K562 (cell line): Measurements from ENCODE around the gene BHLHE40. TPM values are rescaled to one million over a fixed set of nuclear protein-coding genes. Genes with fewer than 3 reads are reported as not detected.

Experiments used
- ATAC-seq: fragments of 200-7000 bp; cut with Tn5 transposase; 3 replicates; pipeline ENCODE4 v1.9.1; 2020; ENCODE audit warnings: moderate library complexity
- BruUV-seq: library from RNA; stranded (reverse); fragments of 400-500 nt; replicated peaks from 2 replicates; lab custom pipeline; 2021; lab: Mats Ljungman, UMichigan
- CTCF ChIA-PET: fragments of 300-600 bp; formaldehyde crosslinking; extraction: SDS; loops from one replicate; lab custom pipeline; 2021; ENCODE audit warnings: low intra/inter-chr PET ratio; lab: Yijun Ruan, JAX
- POLR2A ChIA-PET: fragments of 300-600, 350-650 bp; sonication (Branson Sonifier 250); formaldehyde crosslinking; extraction: SDS; loops from one replicate; lab custom pipeline; 2021; ENCODE audit warnings: antibody characterized with exemption, inconsistent platforms; lab: Yijun Ruan, JAX
- DNase-seq, 4 experiments: peaks; one replicate each; pipeline versions ENCODE4 v3.0.0 to v3.0.0-alpha.2; 2011 to 2018; ENCODE audit warnings: low spot score in 3 of 4, mixed read lengths in 3 of 4; ENCODE audit errors: extremely low read depth in 1 of 4
- FAIRE-seq: peaks from 2 replicates; lab custom pipeline; 2011; peaks lifted over from hg19 to GRCh38; lab: Jason Lieb, UNC
- H2AFZ ChIP-seq: 2 replicates; pipeline ENCODE4 v1.6.0; 2011; ENCODE audit warnings: low read depth, low read length, control low read depth, inconsistent platforms
- H3K27ac ChIP-seq: fragments of 200-600 bp; 3 replicates; pipeline ENCODE4 v1.8.0; 2011; ENCODE audit warnings: low read depth, mild to moderate bottlenecking, control low read depth, inconsistent platforms, low read length, moderate library complexity, mixed read lengths; ENCODE audit errors: extremely low read depth
- H3K27me3 ChIP-seq, 2 experiments: fragments of 300-600 bp in 1 of 2; 2 replicates in 1 of 2; 3 replicates in 1 of 2; pipeline versions ENCODE4 v1.6.0 to v1.8.0; 2011; ENCODE audit warnings: inconsistent platforms in 2 of 2, low read length in 2 of 2, mild to moderate bottlenecking in 1 of 2, mixed read lengths in 1 of 2, moderate library complexity in 1 of 2; ENCODE audit not compliant: control insufficient read depth in 2 of 2, insufficient read depth in 2 of 2
- H3K36me3 ChIP-seq: fragments of 300-600 bp; 3 replicates; pipeline ENCODE4 v1.8.0; 2011; ENCODE audit warnings: mild to moderate bottlenecking, low read length, inconsistent platforms; ENCODE audit not compliant: control insufficient read depth, insufficient read depth
- H3K4me1 ChIP-seq, 2 experiments: fragments of 200-600 bp in 1 of 2; replicated peaks in 1 of 2; 2 replicates in 1 of 2; 3 replicates in 1 of 2; pipeline versions ENCODE4 v1.5.1 to v1.8.0; 2011; ENCODE audit warnings: inconsistent platforms in 2 of 2, low read length in 2 of 2, mild to moderate bottlenecking in 1 of 2, mixed read lengths in 1 of 2, moderate library complexity in 1 of 2; ENCODE audit not compliant: control insufficient read depth in 2 of 2, insufficient read depth in 2 of 2
- H3K4me2 ChIP-seq: 2 replicates; pipeline ENCODE4 v1.6.1; 2011; ENCODE audit warnings: low read length, control low read depth, inconsistent platforms, mixed read lengths; ENCODE audit not compliant: insufficient read depth
- H3K4me3 ChIP-seq: fragments of 200-600 bp; sonication (generic), shearing (Covaris generic); 2 replicates; pipeline ENCODE4 v1.5.1; 2016; ENCODE audit warnings: control low read depth, inconsistent platforms
- H3K79me2 ChIP-seq: fragments of 200-600 bp; 3 replicates; pipeline ENCODE4 v1.8.0; 2011; ENCODE audit warnings: low read length, inconsistent platforms; ENCODE audit not compliant: control insufficient read depth, insufficient read depth
- H3K9ac ChIP-seq, 2 experiments: 2 replicates each; pipeline versions ENCODE4 v1.6.0 to v1.6.1; 2011; ENCODE audit warnings: low read depth in 2 of 2, low read length in 2 of 2, control low read depth in 1 of 2, inconsistent platforms in 1 of 2, mild to moderate bottlenecking in 1 of 2, mixed read lengths in 1 of 2; ENCODE audit not compliant: insufficient read depth in 1 of 2
- H3K9me1 ChIP-seq: one replicate; pipeline ENCODE4 v1.6.0; 2011; ENCODE audit warnings: inconsistent platforms, mild to moderate bottlenecking, low read length, moderate library complexity; ENCODE audit not compliant: control insufficient read depth, insufficient read depth
- H3K9me3 ChIP-seq: replicated peaks from 2 replicates; pipeline ENCODE4 v1.5.1; 2011; ENCODE audit warnings: low read depth, low read length, inconsistent platforms; ENCODE audit not compliant: control insufficient read depth, insufficient read depth
- H4K20me1 ChIP-seq: replicated peaks from 2 replicates; pipeline ENCODE4 v1.6.1; 2011; ENCODE audit warnings: low read length, inconsistent platforms, mixed read lengths; ENCODE audit not compliant: control insufficient read depth, insufficient read depth
- ARHGAP35 ChIP-seq: fragments of 450-650 bp; IDR thresholded peaks from 2 replicates; pipeline ENCODE4 v1.6.1; 2018; ENCODE audit not compliant: partially characterized antibody
- ARID2 ChIP-seq: fragments of 450-650 bp; IDR thresholded peaks from 2 replicates; pipeline ENCODE4 v1.6.1; 2017; ENCODE audit warnings: antibody characterized with exemption, mild to moderate bottlenecking
- BRCA1 ChIP-seq, 2 experiments: fragments of 450-650 bp in 1 of 2; sonication (generic) in 1 of 2; formaldehyde crosslinking in 1 of 2; IDR thresholded peaks; 2 replicates each; pipeline versions ENCODE4 v1.5.0 to v1.6.1; 2017 to 2020; ENCODE audit warnings: mild to moderate bottlenecking in 1 of 2, missing genetic modification reagents in 1 of 2
- KAT7 ChIP-seq: sonication (generic); formaldehyde crosslinking; IDR thresholded peaks from 2 replicates; pipeline ENCODE4 v1.8.0; 2022; ENCODE audit warnings: missing genetic modification reagents, mild to moderate bottlenecking, borderline replicate concordance
- MYC ChIP-seq, 2 experiments: fragments of 250-450 bp in 1 of 2; sonication (Bioruptor Pico) in 1 of 2; IDR thresholded peaks; 2 replicates each; pipeline versions ENCODE4 v1.5.1 to v1.6.1; 2012 to 2021; ENCODE audit warnings: low read depth in 2 of 2, borderline replicate concordance in 1 of 2, improper control_type of control experiment in 1 of 2, low read length in 1 of 2, mild to moderate bottlenecking in 1 of 2, moderate library complexity in 1 of 2
- OTX1 ChIP-seq: fragments of 450-650 bp; formaldehyde crosslinking; IDR thresholded peaks from 2 replicates; pipeline ENCODE4 v1.4.0; 2022; ENCODE audit warnings: mild to moderate bottlenecking
- SMAD4 ChIP-seq: fragments of 250-450 bp; sonication (Bioruptor Pico); conservative IDR thresholded peaks from 2 replicates; pipeline ENCODE4 v1.8.0; 2021; ENCODE audit warnings: inconsistent platforms, mild to moderate bottlenecking, moderate library complexity
- SRF ChIP-seq, 2 experiments: fragments of 250-450, 450-650 bp in 1 of 2; sonication (Bioruptor Pico) in 1 of 2; sonication (generic) in 1 of 2; formaldehyde crosslinking; IDR thresholded peaks; 2 replicates each; pipeline versions ENCODE4 v1.5.0 to v1.5.1; 2020 to 2022; ENCODE audit warnings: mild to moderate bottlenecking in 1 of 2, missing genetic modification reagents in 1 of 2
- ZBTB1 ChIP-seq: sonication (generic); formaldehyde crosslinking; IDR thresholded peaks from 2 replicates; pipeline ENCODE4 v1.8.1; 2023; ENCODE audit warnings: missing genetic modification reagents, low read depth, mild to moderate bottlenecking, borderline replicate concordance
- ZBTB12 ChIP-seq: fragments of 250-450 bp; sonication (Bioruptor Pico); IDR thresholded peaks from 2 replicates; pipeline ENCODE4 v1.4.0; 2020
- WGBS: fragments of 100-300 bp; shearing (Covaris generic); methylation state at CpG from one replicate; pipeline ENCODE4 v1.1.6; 2016; ENCODE audit warnings: low coverage, mixed read lengths; ENCODE audit not compliant: insufficient coverage; ENCODE audit errors: missing lambda C conversion rate; 5-methylcytosine and 5-hydroxymethylcytosine counted together
- in situ Hi-C: fragments of 300-500 bp; cut with MboI; formaldehyde crosslinking; loops from 4 replicates; pipeline ENCODE4 v1.15.0; 2018; ENCODE audit warnings: inconsistent platforms, mixed read lengths
- intact Hi-C: fragments of 100-400 bp; cut with micrococcal nuclease; formaldehyde crosslinking; loops from 2 replicates; pipeline ENCODE4 v1.14.2; 2022
- polyA plus RNA-seq, 8 experiments: library from polyadenylated mRNA; depleted of rRNA in 4 of 8; stranded (reverse) in 5 of 8; unstranded in 3 of 8; fragments of >200 nt; fragmentation: Nextera tagmentation in 2 of 8; fragmentation: Illumina TruSeq in 1 of 8; extraction: Ambion mirVana in 2 of 8; extraction: Trizol in 1 of 8; gene quantifications; 2 replicates each; pipeline versions ENCODE4 v1.2.1 to v1.2.3, GENCODE V29; 2011 to 2014; ENCODE audit warnings: inconsistent platforms in 1 of 8, missing spikeins in 1 of 8
- total RNA-seq, 7 experiments: library from RNA; depleted of rRNA in 6 of 7; stranded (reverse); fragments of >200 nt in 6 of 7; fragmentation: Illumina TruSeq in 2 of 7; extraction: Trizol in 2 of 7; gene quantifications; 2 replicates each; pipeline versions ENCODE4 v1.2.1 to v1.2.3, GENCODE V29; 2011 to 2021; ENCODE audit warnings: low replicate concordance in 1 of 7
- TF ChIP-seq, protein P1 (sequence below): fragments of 200-400 bp; formaldehyde crosslinking; IDR thresholded peaks from 2 replicates; pipeline ENCODE4 v1.6.1; 2017; ENCODE audit warnings: mild to moderate bottlenecking, low read depth, low read length, moderate library complexity
- TF ChIP-seq, protein P2 (sequence below), 3 experiments: fragments of 200-800 bp in 1 of 3; sonication (Bioruptor generic) in 1 of 3; sonication (generic) in 1 of 3; formaldehyde crosslinking in 1 of 3; IDR thresholded peaks; 2 replicates each; pipeline versions ENCODE4 v1.6.1 to v1.8.0; 2016 to 2022; ENCODE audit warnings: mild to moderate bottlenecking in 2 of 3, missing compliant biosample characterization in 2 of 3, missing genetic modification characterization in 2 of 3, missing genetic modification reagents in 1 of 3

Gene BHLHE40
- total and polyA plus RNA-seq, 9 of the 15 experiments (the other 6 are each of a cell fraction or from before 2014, with no cell fraction given) = 12.0 to 83.9 (median 31.4) TPM

DNA sequence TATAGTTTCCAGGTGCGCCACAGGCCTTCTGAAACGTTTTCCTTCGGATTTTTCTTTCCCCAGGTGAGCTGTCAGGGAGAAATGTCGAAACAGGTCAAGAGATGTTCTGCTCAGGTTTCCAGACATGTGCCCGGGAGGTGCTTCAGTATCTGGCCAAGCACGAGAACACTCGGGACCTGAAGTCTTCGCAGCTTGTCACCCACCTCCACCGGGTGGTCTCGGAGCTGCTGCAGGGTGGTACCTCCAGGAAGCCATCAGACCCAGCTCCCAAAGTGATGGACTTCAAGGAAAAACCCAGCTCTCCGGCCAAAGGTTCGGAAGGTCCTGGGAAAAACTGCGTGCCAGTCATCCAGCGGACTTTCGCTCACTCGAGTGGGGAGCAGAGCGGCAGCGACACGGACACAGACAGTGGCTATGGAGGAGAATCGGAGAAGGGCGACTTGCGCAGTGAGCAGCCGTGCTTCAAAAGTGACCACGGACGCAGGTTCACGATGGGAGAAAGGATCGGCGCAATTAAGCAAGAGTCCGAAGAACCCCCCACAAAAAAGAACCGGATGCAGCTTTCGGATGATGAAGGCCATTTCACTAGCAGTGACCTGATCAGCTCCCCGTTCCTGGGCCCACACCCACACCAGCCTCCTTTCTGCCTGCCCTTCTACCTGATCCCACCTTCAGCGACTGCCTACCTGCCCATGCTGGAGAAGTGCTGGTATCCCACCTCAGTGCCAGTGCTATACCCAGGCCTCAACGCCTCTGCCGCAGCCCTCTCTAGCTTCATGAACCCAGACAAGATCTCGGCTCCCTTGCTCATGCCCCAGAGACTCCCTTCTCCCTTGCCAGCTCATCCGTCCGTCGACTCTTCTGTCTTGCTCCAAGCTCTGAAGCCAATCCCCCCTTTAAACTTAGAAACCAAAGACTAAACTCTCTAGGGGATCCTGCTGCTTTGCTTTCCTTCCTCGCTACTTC is 3.8 kb downstream of the BHLHE40 start:
- no TSS peak for BruUV-seq
- intact Hi-C loops (no loop called here), in situ Hi-C loops (loop anchor here (5.0 kb wide), 1 partner anchor 34 kb away; no protein-coding TSS in a partner anchor)
- H3K79me2 ChIP-seq = peaks cover 72% of the 10 kb centered on the region
- no peaks in the 10 kb centered on the region for H3K27me3 ChIP-seq
- peak overlapping the region; percentile 86 for H3K4me3 ChIP-seq
- H3K9me3 ChIP-seq = no peaks in the 10 kb centered on the region
- no peak overlapping the region for H2AFZ ChIP-seq
- peak overlapping the region; percentile 98 for H3K4me2 ChIP-seq
- H3K36me3 ChIP-seq = peaks cover 52% of the 10 kb centered on the region
- peaks cover 52 to 53% of the 10 kb centered on the region in 2 experiments for H3K4me1 ChIP-seq
- FAIRE-seq (no peak), DNase-seq (peak in 1 of 4 experiments; percentile 39), ATAC-seq (no peak)
- CTCF ChIA-PET = interaction anchor here (3.0 kb wide), 1 partner anchor 75 kb away, joined by 11 read pairs; no protein-coding TSS in a partner anchor
- H4K20me1 ChIP-seq = peaks cover 3% of the 10 kb centered on the region; the same call in 1 of the 2 replicates
- POLR2A ChIA-PET = interaction anchor here (0.6 to 8.1 kb wide), 30 partner anchors 11 to 272 kb away, joined by 3 to 85 read pairs (median 4); no protein-coding TSS in a partner anchor
- peak overlapping the region; percentile 72 for H3K27ac ChIP-seq
- peak overlapping the region; percentile 83 to 84 for H3K9ac ChIP-seq
- 86% methylated on average over 39 of the region's 40 CpGs for WGBS
- no peaks in the 10 kb centered on the region for H3K9me1 ChIP-seq
- 0 out of 2 replicates have a peak, but pooled peaks have one; percentile 4 for TF ChIP-seq KAT7
- peak; percentile 32; the same call in 1 of the 2 replicates for TF ChIP-seq ZBTB1 (CRISPR knock-in tag)
- no peak; the same call in 1 of the 2 replicates for TF ChIP-seq MYC (IDR thresholded peaks at IDR 0.05; ENCODE audit: low read depth, low read length)
- 0 out of 2 replicates have a peak, but pooled peaks have one; percentile 18 for TF ChIP-seq MYC (CRISPR knock-in tag; IDR thresholded peaks at IDR 0.05; ENCODE audit: borderline replicate concordance, low read depth)
- TF ChIP-seq OTX1 (CRISPR knock-in tag) = peak; percentile 68; the same call in 1 of the 2 replicates
- peak; percentile 14; the same call in 1 of the 2 replicates for TF ChIP-seq ZBTB12 (CRISPR knock-in tag)
- TF ChIP-seq, protein P1, sequence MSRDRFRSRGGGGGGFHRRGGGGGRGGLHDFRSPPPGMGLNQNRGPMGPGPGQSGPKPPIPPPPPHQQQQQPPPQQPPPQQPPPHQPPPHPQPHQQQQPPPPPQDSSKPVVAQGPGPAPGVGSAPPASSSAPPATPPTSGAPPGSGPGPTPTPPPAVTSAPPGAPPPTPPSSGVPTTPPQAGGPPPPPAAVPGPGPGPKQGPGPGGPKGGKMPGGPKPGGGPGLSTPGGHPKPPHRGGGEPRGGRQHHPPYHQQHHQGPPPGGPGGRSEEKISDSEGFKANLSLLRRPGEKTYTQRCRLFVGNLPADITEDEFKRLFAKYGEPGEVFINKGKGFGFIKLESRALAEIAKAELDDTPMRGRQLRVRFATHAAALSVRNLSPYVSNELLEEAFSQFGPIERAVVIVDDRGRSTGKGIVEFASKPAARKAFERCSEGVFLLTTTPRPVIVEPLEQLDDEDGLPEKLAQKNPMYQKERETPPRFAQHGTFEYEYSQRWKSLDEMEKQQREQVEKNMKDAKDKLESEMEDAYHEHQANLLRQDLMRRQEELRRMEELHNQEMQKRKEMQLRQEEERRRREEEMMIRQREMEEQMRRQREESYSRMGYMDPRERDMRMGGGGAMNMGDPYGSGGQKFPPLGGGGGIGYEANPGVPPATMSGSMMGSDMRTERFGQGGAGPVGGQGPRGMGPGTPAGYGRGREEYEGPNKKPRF = no peak
- 0 out of 2 replicates have a peak, but pooled peaks have one; percentile 19 for TF ChIP-seq SMAD4 (CRISPR knock-in tag)
- TF ChIP-seq, protein P2, sequence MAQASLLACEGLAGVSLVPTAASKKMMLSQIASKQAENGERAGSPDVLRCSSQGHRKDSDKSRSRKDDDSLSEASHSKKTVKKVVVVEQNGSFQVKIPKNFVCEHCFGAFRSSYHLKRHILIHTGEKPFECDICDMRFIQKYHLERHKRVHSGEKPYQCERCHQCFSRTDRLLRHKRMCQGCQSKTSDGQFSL (CRISPR knock-in tag; IDR thresholded peaks at IDR 0.05) = no peak
- TF ChIP-seq, protein P2 (tag; IDR thresholded peaks at IDR 0.05) = 0 out of 4 replicates have a peak, but pooled peaks of 1 of the 2 experiments have one; percentile 48
- peak in 1 of 2 experiments; percentile 4; a peak in 1 of 4 replicates for TF ChIP-seq SRF (CRISPR knock-in tag; IDR thresholded peaks at IDR 0.05)
- no peak for TF ChIP-seq BRCA1 (IDR thresholded peaks at IDR 0.05)
- no peak for TF ChIP-seq BRCA1 (CRISPR knock-in tag; IDR thresholded peaks at IDR 0.05)
- TF ChIP-seq ARHGAP35 = no peak
- TF ChIP-seq ARID2 = peak; percentile 10; the same call in 1 of the 2 replicates
